ENCODE results near the gene FBXO36.
"Not testable (repeated sequence)": the region's sequence is repeated elsewhere in the genome, so short reads cannot be mapped to it uniquely, and the experiment has no call there.

FBXO36 gene, protein sequence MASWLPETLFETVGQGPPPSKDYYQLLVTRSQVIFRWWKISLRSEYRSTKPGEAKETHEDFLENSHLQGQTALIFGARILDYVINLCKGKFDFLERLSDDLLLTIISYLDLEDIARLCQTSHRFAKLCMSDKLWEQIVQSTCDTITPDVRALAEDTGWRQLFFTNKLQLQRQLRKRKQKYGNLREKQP

DNA sequence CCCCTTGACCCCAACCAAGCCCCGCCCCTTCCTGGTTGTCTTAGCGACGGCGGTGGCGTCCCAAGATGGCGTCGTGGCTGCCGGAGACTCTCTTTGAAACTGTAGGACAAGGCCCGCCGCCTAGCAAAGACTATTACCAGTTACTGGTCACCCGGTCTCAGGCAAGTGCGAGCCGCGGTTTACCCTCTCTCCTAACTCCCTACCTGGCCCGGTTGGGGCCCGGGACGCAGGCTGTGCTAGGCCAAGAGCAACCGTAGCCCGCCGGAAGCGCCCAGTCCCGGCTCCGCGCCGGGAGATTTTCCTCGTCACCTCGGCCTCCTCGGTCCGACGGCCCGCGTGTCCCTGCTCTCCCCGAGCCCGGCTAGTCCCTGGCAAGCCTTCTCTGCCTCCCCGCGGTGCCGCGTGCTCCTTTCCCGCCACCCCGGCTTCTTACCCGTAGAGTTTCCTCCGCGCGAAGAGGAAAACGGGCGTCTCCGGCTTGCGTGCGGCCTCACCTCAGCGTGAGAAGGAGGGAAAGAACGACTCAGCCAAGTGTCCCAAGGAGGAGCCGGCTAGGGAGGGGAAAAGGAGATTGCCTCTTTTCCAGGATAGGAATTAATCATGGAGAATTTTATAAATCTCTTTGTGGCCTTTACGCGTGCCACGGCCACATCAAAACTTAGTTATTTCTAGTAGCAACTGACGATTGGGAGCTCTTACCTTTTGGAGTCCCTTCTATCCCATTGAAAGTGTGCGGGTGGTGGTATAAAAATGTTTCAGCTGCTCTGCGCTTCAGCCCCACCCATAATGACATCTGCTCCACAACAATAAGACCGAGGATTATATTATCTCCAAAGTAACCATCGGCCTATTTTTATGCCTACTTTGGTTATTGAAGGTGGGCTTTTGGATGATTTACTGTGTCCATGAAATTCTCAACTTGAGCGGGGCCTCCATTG is at the start of gene FBXO36:
FBXO36 (plus strand) TSS at position 55 of the 938 bp plus-strand sequence; CDS start at position 66, 11 bp downstream.
- DNase-seq (ENCODE audit: low read depth, low spot score), result peak; percentile 84

DNA sequence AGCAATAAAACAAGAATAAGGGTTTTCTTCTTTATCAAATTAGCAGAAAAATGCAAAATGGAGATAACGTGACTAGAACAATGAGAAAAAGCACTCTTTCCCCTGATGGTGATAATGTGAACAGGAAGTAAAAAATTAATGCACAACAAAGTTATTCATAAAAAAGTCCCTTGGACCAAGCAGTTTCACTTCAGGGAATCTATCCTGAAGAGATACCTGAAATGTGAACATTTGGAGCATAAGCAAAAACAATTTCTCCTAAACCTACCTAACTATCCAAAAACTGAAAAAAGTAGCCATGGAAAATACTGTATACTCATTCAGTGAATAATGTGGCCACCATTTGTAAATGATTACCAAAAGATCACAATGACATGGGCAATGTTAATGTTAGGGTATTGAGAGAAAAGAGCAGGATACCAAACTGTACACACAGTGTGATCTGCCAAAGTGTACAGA is 49.2 kb upstream of the FBXO36 start:
- no peak for DNase-seq (ENCODE audit: low read depth, low spot score)

DNA sequence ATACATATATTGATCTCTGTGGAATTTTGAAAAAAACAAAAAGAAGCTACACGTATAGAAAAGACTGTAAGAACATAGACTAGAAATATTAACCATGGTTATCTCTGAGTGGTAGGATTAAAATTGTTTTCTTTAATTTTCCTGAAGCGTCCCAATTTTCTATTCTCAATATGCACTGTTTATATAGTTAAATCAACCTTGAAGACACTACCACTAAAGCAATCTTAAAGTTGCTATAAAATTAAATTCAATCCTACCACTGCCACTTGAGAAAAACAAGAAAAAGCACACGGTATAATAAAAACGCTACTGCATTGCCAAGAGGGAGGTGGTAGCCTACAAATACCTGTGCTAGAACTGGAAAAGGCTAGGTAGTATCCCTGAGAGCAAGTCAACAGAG is 47.7 kb upstream of the FBXO36 start:
- DNase-seq (ENCODE audit: low read depth, low spot score), result no peak

DNA sequence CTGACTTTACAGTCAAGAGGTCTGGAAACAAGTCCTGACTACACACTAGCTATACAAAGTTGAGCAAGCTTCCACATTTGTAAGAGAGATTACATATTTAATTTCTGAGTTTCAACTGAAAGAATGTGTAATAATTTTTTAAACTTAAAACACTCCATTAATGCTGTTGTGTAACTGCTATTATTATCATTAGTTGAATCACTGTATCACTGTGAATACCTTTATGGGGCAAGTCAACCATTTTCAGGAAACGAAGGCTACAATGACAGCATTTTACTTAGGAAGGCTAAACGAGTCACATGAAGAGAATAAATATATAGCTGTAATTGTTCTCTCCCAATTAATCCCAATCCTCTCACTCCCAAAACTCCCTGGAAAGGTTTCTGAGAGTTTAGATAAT is 46.8 kb upstream of the FBXO36 start:
- DNase-seq (ENCODE audit: low read depth, low spot score), result no peak

DNA sequence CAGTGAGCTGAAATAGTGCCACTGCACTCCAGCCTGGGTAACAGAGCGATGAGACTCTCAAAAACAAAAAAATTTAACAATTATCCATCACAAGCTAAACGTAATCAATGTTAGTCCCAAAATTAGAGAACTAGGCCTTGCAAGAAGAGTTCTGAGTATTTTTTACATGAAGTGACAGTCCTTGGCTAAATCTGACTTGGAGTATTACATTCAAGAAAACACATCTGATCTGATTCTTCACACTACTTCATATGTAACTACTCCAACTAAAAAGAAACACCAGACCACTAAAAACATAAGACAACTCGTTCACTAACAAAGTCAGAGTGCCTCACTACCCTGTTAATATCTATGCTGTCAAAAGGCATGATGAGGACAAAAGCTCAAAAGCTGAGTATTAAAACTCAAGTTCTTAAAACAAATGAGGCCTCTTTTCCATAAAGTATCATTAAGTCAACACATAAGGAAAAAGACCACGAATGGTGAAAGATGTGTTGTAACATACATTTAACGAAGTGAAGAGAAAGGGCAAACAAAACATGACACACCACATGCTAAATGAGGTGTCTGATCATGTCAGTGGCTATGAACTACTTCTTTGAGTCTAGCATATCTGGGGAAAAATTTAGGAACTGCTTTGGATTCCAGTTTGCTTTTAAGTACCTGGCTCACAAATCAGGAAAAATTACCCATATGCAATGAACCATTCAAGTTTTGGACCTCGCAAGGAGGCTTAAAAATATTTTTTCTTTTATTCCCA is 42.9 kb upstream of the FBXO36 start:
- DNase-seq (ENCODE audit: low read depth, low spot score), result no peak

DNA sequence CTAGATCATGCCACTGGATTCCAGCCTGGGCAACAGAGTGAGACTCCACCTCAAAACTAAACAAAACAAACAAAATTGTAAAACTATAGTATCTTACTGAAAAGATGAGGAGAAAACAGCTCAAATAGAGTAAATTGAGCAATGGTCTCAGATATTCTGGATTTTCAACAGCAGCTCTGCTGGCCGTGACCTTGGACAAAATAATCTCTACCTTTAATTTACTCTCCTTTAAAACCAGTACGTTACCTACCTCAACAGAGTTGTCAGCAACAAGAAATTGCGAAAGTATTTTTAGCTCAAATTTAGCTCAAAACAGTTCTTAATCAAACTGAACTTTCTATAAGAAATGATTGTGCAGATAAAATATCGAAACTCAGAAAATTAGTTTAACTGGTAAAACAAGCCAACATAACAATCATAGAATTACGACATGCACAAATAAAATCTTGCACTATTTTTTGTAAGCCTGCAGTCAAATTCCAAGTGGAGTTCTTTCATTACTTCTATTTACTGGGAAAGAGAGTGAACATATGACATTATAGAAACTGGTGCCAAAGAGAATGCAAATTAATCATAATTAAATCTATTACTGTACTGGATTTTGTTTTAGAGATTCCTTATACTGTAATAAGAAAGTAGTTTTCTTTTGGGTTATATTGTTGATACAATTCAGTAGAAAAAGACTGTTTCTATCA is 41.3 kb upstream of the FBXO36 start:
- DNase-seq (ENCODE audit: low read depth, low spot score), result no peak

DNA sequence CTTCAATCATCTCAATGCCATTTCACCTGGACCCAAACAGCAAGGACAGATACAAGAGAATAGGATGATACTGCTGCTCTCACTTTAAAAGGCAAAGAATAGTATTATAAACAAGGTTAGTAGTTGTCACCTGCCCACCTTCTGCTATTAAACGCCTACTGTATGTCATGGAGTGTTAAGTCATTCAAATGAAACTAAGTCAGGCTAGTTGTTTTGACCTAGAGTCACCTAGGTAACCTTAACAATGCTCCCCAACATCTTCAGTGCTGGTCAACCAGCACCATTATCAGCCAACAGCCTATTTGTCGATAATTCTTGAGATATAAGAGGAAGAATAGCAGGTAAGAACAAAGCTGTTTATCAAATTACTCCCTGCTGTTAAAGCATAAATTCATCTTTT is 39.7 kb upstream of the FBXO36 start:
- no peak for DNase-seq (ENCODE audit: low read depth, low spot score)

DNA sequence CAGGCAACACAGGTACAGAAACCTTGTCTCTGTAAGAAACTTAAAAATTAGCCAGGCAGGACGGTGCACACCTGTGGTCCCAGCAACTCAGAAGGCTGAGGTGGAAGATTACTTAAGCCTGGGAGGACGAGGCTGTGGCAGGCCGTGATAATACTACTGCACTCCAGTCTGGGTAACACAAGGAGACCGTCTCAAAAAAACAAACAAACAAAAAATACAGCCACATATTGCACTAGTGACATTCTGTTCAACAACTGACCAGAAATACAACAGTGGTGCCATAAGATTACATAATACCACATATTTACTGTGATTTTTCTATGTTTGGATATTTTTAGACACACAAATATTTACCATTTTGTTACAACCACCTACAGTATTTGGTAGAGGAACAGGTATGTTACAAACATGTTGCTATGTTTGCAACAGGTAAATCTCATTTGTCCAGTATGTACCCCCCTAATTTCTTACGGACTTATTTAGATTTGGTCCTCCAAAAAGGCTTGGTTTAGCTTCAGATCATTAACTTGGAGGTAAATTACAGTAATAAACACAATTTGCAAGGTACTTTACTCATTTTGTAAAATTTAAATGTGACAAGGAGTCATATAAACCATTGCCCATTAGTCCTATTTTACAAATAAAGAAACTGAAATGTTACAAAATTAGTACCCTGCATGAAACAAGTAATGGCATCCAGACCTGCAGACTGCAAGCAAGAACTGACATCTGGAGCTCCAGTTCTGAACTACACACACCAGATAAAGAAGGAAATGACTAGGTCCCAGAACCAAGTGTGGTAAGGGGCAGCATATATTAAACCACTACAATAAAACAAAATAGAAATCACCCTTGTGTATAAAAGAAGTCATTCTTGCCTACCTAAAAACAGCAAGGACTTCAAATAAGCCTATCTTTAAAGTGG is 37.3 kb upstream of the FBXO36 start:
- DNase-seq (ENCODE audit: low read depth, low spot score), result no peak

DNA sequence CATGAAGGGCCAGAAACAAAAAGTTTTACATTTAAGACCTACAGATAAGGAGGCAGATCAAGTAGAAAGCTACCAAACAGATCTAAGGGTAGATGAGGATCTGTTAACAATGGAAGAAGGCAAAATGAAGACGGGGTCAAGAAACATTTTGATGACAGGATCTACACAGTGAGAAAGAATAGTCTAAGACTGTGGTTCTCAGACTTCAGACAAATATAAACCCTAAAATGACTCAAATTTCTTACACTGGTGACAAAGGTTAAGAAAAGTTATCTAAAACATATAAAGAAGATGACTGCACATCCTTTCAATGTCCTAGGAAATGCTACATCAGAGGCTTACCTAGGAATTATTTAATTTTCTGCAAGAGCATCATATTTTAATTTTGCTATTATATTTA is 34.9 kb upstream of the FBXO36 start:
- no peak for DNase-seq (ENCODE audit: low read depth, low spot score)

DNA sequence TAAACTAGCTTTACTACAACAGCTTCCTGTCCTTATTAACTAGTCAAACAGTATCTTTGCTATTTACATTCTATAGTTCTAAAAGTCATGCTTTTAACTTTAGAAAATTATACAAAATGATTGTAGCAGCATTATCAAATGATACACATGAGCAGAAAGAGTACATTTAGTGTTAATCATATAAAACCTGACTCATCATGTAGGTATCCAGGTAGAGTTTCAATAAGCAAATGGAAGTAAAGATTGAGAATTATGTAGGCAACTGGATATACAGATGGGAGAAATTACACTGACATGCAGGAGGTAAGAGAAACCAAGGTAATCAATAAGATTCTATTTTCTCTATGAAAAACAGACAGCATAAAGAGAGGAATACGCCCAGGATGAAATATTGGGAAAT is 34.3 kb upstream of the FBXO36 start:
- DNase-seq (ENCODE audit: low read depth, low spot score), result no peak

DNA sequence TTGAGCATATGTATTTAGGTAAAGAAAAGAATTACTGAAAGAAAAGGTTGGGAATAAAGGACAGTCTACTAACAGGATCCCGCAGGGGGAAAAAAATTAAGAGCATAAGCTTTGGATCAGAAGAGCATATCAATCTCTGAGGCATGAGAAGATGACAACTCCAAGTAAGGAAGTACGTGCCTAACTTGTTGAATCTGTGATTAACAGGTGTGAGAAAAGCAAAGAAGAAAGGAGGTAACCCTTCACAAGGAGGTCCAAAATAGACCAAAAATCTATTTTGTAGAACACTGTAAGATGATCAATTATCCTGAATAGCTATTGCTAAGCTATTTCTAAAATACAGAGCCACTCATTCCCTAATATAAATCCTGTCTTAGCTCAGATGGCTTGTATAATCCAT is 33.3 kb upstream of the FBXO36 start:
- DNase-seq (ENCODE audit: low read depth, low spot score), result no peak

DNA sequence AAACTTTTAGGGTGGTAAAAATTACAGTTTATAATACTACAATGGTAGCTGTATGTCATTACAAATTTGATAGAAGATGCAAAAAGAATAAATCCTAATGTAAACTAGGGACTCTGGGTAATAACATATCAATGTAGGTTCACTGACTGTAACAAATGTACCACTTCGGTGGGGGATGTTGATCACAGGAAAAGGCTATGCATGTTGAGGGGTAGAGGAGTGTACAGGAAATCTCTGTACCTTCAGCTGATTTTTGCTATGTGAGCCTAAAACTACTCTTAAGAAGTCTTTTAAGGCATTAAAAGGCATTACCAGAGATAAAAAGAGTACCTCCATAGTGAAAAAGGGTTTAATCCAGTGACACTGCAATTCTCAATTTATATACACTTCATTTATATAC is 25.4 kb upstream of the FBXO36 start:
- no peak for DNase-seq (ENCODE audit: low read depth, low spot score)

DNA sequence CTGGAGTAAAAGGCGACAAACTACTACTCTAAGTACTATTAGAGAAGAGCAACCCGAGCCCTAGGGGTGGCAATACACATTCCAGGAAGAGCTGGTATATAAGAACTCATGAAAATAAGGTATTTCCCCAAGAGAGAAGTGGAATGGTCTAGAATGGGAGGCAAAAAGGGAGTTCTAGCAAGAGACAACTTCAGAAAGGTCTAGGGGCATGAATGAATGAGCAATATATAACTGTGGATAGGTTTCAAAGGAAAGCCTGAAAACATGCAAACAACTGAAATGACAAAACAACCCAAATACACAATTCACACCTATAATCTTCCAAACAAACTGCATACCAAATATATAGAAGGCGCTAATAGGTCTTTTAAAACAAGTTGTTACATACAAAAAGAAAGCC is 22.7 kb upstream of the FBXO36 start:
- no peak for DNase-seq (ENCODE audit: low read depth, low spot score)

DNA sequence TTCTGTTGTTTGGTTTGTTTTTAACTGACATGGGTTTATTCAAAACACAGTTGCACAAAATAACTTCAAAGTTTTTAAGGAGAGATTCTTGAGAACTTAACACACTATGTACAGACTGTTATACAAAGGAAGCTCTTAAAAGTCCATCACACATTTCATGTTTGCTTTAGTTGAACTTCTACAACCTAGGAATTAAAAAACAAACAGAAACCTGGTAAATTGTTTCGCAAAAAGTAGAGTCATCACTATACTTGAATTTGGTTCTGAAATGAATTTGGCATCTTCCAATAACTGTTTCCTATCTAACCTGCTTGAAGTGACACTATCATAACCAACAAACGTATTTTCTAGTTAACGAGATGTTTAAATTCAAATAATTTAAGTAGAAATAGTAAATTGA is 22.3 kb upstream of the FBXO36 start:
- no peak for DNase-seq (ENCODE audit: low read depth, low spot score)

DNA sequence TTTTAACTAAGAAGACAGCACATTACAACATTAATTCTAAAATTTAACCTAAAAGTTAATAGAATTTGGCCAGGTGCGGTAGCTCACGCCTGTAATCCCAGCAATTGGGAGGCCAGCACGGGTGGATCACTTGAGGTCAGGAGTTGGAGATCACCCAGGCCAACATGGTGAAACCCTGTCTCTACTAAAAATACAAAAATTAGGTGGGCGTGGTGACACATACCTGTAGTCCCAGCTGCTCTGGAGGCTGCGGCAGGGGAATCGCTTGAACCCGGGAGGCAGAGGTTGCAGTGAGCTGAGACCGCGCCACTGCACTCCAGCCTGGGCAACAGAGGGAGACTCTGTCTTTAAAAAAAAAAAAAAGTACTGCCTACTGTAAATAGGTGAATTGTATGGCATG is 21.8 kb upstream of the FBXO36 start:
- DNase-seq (ENCODE audit: low read depth, low spot score), result not testable (repeated sequence)

DNA sequence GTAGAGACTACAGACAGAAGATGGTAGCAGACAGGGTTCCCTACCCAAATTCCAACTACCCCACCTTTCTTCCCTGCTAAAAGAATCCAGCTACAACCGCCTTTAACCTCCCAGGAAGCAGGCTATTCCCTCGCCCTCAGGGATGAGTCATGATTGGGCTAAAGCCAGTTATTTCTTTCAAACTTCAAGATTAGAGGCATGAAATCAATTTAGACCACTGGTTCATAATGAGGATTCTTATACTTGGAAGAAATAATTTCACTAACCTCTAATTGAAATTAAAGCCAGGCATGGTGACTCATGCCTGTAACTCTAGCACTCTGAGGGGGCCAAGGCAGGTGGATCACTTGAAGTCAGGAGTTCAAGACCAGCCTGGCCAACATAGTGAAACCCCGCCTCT is 20.5 kb upstream of the FBXO36 start:
- no peak for DNase-seq (ENCODE audit: low read depth, low spot score)

DNA sequence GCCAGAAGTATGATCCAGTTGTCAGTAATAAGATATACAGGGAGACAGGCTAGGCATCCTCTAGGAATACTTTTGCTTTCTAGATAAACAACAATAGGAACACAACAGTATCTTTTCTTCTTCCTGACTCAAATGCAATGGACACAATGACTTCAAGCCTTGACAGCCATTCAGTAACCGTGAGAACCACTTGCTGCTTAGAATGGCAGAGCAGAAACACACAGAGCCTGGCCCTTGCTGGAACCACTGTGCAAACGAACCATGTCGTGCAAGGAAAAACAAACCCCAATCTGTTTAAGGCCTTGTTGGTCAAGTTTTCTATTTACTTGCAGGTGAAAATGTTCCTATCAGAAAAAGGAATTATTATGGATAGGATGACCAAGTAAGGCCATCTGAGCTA is 19.3 kb upstream of the FBXO36 start:
- no peak for DNase-seq (ENCODE audit: low read depth, low spot score)

DNA sequence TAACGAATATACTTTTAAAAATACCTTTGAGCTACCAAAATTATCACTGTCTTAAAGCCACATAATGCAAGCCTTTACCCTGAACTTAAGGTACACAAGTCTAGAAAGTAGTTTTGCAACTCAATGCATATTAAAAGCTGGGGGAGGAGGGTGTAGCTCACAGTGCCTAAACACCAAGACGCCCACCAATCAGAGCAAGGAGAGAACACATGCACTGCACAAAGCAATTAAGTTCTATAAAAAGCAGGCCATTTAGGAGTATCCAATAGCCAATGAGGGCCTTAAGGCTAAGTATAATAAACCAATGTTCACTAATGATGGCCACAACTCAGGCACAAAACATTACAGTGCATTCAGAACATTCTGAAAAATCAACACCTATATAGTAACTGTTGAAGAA is 16.7 kb upstream of the FBXO36 start:
- DNase-seq (ENCODE audit: low read depth, low spot score), result no peak

DNA sequence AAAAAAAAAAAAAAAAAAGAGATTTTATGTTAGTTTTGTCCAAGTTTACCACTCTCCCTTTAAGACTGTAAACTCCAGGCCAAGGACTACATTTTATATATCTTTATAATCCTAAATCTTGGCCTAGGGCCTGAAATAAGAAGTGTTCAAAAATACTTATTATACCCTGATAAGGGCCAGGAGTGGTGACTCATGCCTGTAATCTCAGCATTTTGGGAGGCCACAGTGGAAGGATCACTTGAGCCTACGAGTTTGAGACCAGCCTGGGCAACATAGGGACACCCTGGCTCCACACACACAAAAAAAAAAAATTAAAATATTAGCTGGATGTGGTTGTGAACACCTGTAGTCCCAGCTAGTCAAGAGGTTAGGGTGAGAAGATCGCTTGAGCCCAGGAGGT is 13.2 kb upstream of the FBXO36 start:
- DNase-seq (ENCODE audit: low read depth, low spot score), result no peak

DNA sequence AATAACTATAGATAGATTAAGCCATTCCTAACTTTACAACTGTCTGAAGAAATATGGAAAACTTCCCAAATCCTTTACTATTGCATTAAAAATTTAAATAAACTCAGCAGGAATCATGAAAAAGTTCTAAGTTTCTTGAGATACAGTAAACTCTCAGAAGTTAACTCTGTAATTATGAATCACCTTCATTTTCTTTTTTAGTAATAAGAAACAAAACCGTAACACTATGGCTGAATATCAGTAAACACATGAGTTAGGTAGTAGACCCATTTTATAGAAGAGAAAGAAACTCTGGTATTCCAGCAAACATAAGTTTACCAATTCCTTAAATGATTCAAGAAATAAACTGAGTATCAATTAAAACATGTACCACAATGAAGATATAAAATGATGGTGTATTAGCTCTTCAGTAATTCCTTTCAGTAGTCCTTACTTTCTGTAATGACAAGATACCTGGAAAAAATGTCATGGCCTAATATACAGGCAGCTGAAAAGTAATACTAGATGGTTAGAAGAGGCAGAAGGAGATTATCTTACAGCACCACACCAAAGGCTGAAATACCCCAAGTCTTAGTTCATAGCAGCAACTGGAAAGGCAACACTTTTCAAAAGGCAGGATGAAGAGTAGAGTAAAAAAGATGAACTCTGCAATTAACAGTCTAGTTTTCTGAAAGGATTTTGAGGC is 12.0 kb upstream of the FBXO36 start:
- no peak for DNase-seq (ENCODE audit: low read depth, low spot score)

Measured in activated CD4-positive, CD25-positive, alpha-beta regulatory T cell treated with anti-CD3 and anti-CD28 coated beads, Interleukin-2, amount 50 U/mL, for 16 hours (primary cell).